COLO829 (cell line): ENCODE measurements around the gene KRTAP5-5.
"Not testable (repeated sequence)": the region's sequence is repeated elsewhere in the genome, so short reads cannot be mapped to it uniquely, and the experiment has no call there.

Experiments
- DNase-seq: peaks from one replicate; pipeline ENCODE4 v3.0.0; 2012; ENCODE audit warnings: low spot score

KRTAP5-5 gene

GRCh38 chr11:1656670-1657069 is 27.1 kb downstream of the KRTAP5-5 start:
- no peak for DNase-seq

- no peak for DNase-seq
These were observed 29.9 kb downstream of the KRTAP5-5 start for GRCh38 chr11:1659506-1659905.

- DNase-seq: no peak
These were observed 30.7 kb downstream of the KRTAP5-5 start for GRCh38 chr11:1660111-1660867.

DNA sequence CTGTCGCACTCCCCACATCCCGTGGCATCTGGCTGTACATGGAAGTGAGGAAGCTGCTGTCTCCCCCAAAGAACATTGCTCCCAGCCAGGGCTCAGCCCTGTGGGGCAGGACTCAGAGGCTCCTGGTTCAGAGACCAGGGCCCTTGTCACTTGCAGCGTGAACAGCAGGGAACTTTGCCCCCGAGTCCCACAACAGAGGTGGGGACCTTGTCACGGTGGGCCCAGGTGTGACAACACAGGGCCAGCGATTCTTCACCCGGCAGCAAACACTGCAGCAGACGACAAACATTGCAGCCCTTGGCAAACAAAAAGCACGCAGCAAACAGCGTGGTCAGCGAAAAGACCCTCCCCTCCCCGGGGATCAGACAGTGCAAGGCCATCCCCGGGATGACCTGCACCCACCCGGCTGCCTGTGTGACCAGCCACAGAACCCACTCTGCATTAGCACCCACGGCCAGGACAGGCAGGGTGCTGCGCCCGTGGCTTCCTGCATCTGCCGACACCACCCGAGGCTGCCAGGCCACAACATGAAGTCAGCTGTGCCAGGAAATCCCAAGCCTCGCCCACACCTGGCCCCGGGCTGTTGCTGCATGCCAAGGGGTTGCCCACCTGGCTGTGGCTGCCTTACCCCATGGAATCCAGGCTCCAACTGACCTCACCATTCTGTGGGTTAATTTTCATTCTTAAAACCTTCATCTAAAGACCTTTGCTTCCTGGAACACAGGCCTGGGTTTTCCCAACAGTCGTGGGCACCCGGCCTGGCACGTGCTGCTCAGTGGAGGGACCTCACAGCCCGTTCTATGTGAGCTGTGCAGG is 32.1 kb downstream of the KRTAP5-5 start:
- DNase-seq: not testable (repeated sequence)

DNA sequence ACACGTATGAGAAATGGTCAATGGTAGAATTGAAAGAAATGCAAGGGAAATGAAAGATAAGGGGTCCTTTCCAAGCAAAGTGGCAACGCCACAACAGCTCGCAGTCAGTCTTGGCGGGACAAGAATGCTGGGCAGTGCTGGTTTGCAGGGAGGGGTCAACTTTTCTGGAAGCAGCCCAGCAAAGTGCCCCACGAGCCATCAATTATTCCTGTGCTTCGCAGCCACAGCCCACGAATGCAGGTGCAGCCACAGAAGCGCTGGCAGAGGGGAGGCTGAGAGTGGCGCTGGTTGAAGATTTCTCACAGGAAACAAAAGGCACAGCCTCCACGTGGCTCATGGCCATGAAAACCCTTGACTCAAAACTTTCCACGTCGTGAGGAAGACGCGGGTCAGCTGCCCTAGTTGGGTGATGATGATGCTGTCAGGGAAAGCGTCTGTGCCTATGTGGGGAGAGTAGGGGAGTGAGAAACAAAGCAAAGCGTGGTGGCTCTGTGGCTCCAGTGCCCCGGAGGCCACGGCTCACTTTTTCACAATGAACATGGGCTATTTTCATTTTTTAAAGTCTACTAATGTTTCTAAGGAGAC is 33.2 kb downstream of the KRTAP5-5 start:
- not testable (repeated sequence) for DNase-seq

- DNase-seq: no peak
These were observed 35.7 kb downstream of the KRTAP5-5 start for GRCh38 chr11:1665313-1665712.

- DNase-seq: no peak
These were observed 37.7 kb downstream of the KRTAP5-5 start for GRCh38 chr11:1667121-1667850.

DNA sequence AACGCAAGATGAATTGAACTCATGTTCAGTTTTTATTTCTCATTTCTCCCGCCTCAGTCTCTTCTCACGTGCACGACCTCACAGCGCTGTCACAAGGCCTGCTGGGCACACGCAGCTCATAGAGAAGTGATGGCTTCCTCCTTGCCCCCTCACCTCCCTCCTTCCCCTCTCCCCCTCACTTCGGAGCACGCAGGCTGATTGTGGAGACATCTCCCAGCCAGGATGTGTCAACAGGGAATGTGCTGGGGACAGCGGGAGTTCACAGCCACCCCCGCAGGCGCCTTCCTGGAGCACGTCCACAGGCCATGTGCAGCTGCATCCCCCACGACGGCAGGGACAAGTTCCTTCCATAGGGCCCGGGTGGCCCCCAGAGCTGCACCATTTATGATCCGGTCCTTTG is 38.3 kb downstream of the KRTAP5-5 start:
- DNase-seq: peak; percentile 44

DNA sequence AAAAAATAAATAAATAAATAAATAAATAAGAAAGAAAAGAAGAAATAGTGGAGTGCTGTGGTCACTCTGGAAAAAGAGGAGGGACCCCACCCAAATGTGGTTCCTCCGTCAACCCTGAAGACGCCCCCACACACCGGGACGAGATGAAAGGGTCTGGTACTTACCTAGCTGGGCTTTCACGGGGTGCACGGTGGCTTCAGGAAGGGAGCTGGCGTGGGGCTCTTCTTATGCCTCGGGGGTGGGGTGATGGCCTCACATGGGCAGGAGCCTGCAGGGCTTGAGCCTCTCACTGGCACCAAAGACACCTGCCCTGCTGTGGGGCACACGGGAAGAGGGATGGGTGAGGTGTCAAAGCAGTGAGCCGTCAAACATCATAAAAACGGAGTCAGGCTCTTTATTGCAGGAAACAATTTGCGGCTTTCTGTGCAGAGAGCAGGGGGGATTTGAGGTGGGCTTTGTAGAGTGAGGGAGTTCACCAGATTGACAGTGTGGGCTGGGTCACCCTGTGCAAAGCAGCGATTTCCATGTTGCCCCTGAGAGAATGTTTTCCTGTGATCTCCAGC is 39.4 kb downstream of the KRTAP5-5 start:
- DNase-seq: no peak

DNA sequence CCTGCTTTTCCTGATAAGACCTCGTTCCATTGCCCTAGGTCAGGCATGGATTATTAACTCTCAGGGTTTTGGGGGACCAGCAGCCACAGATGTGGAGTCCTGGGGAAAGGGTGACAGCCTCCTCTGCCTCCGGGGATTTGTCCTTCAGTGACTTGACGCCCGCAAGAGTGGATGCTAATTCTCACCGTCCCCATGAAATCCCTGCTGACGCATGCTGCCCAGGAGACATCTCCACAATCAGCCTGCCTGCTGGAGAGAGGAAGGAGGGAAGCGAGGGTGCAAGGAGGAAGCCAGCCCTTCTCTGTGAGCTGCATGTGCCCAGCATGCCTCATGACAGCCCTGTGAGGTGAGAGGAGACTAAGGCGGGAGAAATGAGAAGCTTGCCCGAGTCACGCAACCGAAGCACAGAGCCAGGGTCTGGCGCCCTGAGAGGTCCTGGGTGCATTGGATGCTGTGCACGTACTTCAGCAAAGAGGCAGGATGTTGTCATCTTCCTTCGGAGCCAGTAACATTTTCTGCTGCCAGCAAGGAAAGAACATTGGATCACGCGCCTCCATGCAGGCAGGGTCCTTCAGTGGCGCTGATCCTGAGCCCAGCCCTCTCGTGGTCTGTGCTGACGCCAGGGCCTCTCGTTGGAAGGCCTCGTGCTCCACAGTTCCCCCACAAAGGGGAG is 40.1 kb downstream of the KRTAP5-5 start:
- no peak for DNase-seq

DNA sequence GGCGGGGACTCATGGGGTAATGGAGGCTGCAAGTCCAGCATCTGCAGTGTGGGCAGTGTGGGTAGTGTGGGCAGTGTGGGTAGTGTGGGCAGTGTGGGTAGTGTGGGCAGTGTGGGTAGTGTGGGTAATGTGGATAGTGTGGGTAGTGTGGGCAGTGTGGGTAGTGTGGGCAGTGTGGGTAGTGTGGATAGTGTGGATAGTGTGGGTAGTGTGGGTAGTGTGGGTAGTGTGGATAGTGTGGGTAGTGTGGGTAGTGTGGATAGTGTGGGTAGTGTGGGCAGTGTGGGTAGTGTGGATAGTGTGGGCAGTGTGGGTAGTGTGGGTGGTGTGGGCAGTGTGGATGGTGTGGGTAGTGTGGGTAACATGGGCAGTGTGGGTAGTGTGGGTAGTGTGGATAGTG is 40.9 kb downstream of the KRTAP5-5 start:
- not testable (repeated sequence) for DNase-seq

DNA sequence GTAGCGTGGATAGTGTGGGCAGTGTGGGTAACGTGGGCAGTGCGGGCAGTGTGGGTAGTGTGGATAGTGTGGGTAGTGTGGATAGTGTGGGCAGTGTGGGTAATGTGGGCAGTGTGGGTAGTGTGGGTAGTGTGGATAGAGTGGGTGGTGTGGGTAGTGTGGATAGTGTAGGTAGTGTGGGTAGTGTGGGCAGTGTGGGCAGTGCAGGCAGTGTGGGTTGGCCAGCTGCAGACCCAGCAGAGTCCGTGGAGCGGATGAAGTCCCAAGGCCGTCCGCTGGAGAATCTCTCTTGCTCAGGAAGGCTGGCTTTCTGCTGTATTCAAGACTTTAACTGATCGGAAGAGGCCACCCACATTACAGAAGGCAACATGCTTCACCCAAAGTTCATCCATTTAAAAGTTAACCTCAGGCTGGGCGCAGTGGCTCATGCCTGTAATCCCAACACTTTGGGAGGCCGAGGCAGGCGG is 41.4 kb downstream of the KRTAP5-5 start:
- no peak for DNase-seq

- DNase-seq: no peak
These were observed 42.1 kb downstream of the KRTAP5-5 start for GRCh38 chr11:1671658-1672057.

- no peak for DNase-seq
These were observed 43.2 kb downstream of the KRTAP5-5 start for GRCh38 chr11:1672613-1673350.

GRCh38 chr11:1673446-1674172 is 44.0 kb downstream of the KRTAP5-5 start:
- no peak for DNase-seq

- DNase-seq: no peak
These were observed 44.9 kb downstream of the KRTAP5-5 start for GRCh38 chr11:1674173-1675131.

GRCh38 chr11:1675536-1676228 is 46.1 kb downstream of the KRTAP5-5 start:
- DNase-seq: no peak

- DNase-seq: no peak
These were observed 46.7 kb downstream of the KRTAP5-5 start for GRCh38 chr11:1676229-1676740.
